H9 (cell line): ENCODE results near the gene FAXC. TPM values are rescaled to one million over a fixed set of nuclear protein-coding genes. Genes with fewer than 3 reads are reported as not detected.

Experiments
- DNase-seq: peaks from one replicate; pipeline ENCODE4 v3.0.0-alpha.2; 2017
- H2AFZ ChIP-seq: one replicate; pipeline ENCODE4 v1.6.1; 2013; ENCODE audit warnings: mild to moderate bottlenecking, low read length, control low read depth, moderate library complexity
- H2AK5ac ChIP-seq: 2 replicates; pipeline ENCODE4 v1.6.1; 2013; ENCODE audit warnings: low read length, control low read depth, mixed read lengths; ENCODE audit not compliant: insufficient read length
- H2BK120ac ChIP-seq: one replicate; pipeline ENCODE4 v1.6.1; 2013; ENCODE audit warnings: low read depth, mild to moderate bottlenecking, low read length, control low read depth, inconsistent platforms; ENCODE audit not compliant: poor library complexity, severe bottlenecking
- H2BK12ac ChIP-seq: 2 replicates; pipeline ENCODE4 v1.6.1; 2013; ENCODE audit warnings: low read length, control low read depth, mixed read lengths, low read depth; ENCODE audit not compliant: insufficient read length
- H2BK15ac ChIP-seq: 2 replicates; pipeline ENCODE4 v1.6.1; 2013; ENCODE audit warnings: low read depth, low read length, control low read depth
- H2BK20ac ChIP-seq: one replicate; pipeline ENCODE4 v1.6.1; 2013; ENCODE audit warnings: low read depth, mild to moderate bottlenecking, low read length, control low read depth, inconsistent platforms; ENCODE audit not compliant: poor library complexity, severe bottlenecking
- H2BK5ac ChIP-seq: 2 replicates; pipeline ENCODE4 v1.6.1; 2013; ENCODE audit warnings: low read length, control low read depth, mixed read lengths; ENCODE audit not compliant: insufficient read length
- H3K14ac ChIP-seq: 2 replicates; pipeline ENCODE4 v1.6.1; 2013; ENCODE audit warnings: low read length, control low read depth; ENCODE audit not compliant: insufficient read depth
- H3K18ac ChIP-seq: 2 replicates; pipeline ENCODE4 v1.6.1; 2013; ENCODE audit warnings: low read depth, mild to moderate bottlenecking, mixed read lengths, low read length, control low read depth; ENCODE audit not compliant: insufficient read length
- H3K23ac ChIP-seq: 2 replicates; pipeline ENCODE4 v1.6.1; 2013; ENCODE audit warnings: low read length, control low read depth, mixed read lengths, low read depth; ENCODE audit not compliant: insufficient read length
- H3K23me2 ChIP-seq: 2 replicates; pipeline ENCODE4 v1.6.1; 2013; ENCODE audit warnings: low read depth, mild to moderate bottlenecking, mixed read lengths, low read length, control low read depth; ENCODE audit not compliant: insufficient read length, poor library complexity, severe bottlenecking
- H3K27ac ChIP-seq: 2 replicates; pipeline ENCODE4 v1.5.1; 2013; ENCODE audit warnings: low read length, control low read depth, mixed read lengths, low read depth; ENCODE audit not compliant: insufficient read length
- H3K27me3 ChIP-seq: 2 replicates; pipeline ENCODE4 v1.6.1; 2013; ENCODE audit warnings: low read length, control low read depth, inconsistent platforms; ENCODE audit not compliant: insufficient read depth
- H3K4ac ChIP-seq: 2 replicates; pipeline ENCODE4 v1.6.1; 2013; ENCODE audit warnings: low read depth, mild to moderate bottlenecking, control low read depth, inconsistent platforms, low read length, moderate library complexity
- H3K4me1 ChIP-seq: 2 replicates; pipeline ENCODE4 v1.6.1; 2013; ENCODE audit warnings: low read length, control low read depth, inconsistent platforms; ENCODE audit not compliant: insufficient read depth
- H3K4me2 ChIP-seq: 2 replicates; pipeline ENCODE4 v1.6.1; 2013; ENCODE audit warnings: low read length, control low read depth, mixed read lengths; ENCODE audit not compliant: insufficient read length, insufficient read depth
- H3K56ac ChIP-seq: 2 replicates; pipeline ENCODE4 v1.6.1; 2013; ENCODE audit warnings: low read depth, mild to moderate bottlenecking, mixed read lengths, low read length, control low read depth; ENCODE audit not compliant: insufficient read length
- H3K79me1 ChIP-seq: 2 replicates; pipeline ENCODE4 v1.6.1; 2013; ENCODE audit warnings: low read depth, mild to moderate bottlenecking, moderate library complexity, low read length, control low read depth, inconsistent platforms; ENCODE audit not compliant: insufficient read depth, poor library complexity, severe bottlenecking
- H3K79me2 ChIP-seq: 2 replicates; pipeline ENCODE4 v1.6.1; 2013; ENCODE audit warnings: low read length, control low read depth, inconsistent platforms; ENCODE audit not compliant: insufficient read depth
- H3K9ac ChIP-seq: 2 replicates; pipeline ENCODE4 v1.6.1; 2013; ENCODE audit warnings: low read length, control low read depth, mixed read lengths; ENCODE audit not compliant: insufficient read length; ENCODE audit errors: extremely low read depth
- H3K9me3 ChIP-seq: one replicate; pipeline ENCODE4 v1.6.1; 2013; ENCODE audit warnings: low read depth, low read length, inconsistent platforms; ENCODE audit not compliant: control insufficient read depth
- H3T11ph ChIP-seq: one replicate; pipeline ENCODE4 v1.6.1; 2013; ENCODE audit warnings: mild to moderate bottlenecking, low read length, control low read depth, inconsistent platforms
- H4K20me1 ChIP-seq: one replicate; pipeline ENCODE4 v1.6.1; 2013; ENCODE audit not compliant: control insufficient read depth, insufficient read length, insufficient read depth
- H4K5ac ChIP-seq: 2 replicates; pipeline ENCODE4 v1.6.1; 2013; ENCODE audit warnings: low read depth, mild to moderate bottlenecking, mixed read lengths, low read length, control low read depth; ENCODE audit not compliant: insufficient read length
- H4K8ac ChIP-seq: replicated peaks from 2 replicates; pipeline ENCODE4 v1.6.1; 2013; ENCODE audit warnings: low read length, control low read depth, mixed read lengths, low read depth; ENCODE audit not compliant: insufficient read length
- H4K91ac ChIP-seq: 2 replicates; pipeline ENCODE4 v1.6.1; 2013; ENCODE audit warnings: low read depth, mild to moderate bottlenecking, moderate library complexity, mixed read lengths, low read length, control low read depth; ENCODE audit not compliant: insufficient read length
- H3K27ac Mint-ChIP-seq, 3 experiments: 2 replicates in 2 of 3; 3 replicates in 1 of 3; pipeline ENCODE4 v1.8.0; 2020 to 2021; ENCODE audit warnings: mixed read lengths in 3 of 3, mild to moderate bottlenecking in 1 of 3, moderate library complexity in 1 of 3
- H3K27me3 Mint-ChIP-seq: 2 replicates; pipeline ENCODE4 v1.8.0; 2021; ENCODE audit warnings: low read depth, mild to moderate bottlenecking, moderate library complexity, mixed read lengths
- H3K36me3 Mint-ChIP-seq, 3 experiments: 2 replicates in 2 of 3; 3 replicates in 1 of 3; pipeline ENCODE4 v1.8.0; 2020 to 2021; ENCODE audit warnings: low read depth in 3 of 3, mixed read lengths in 3 of 3; ENCODE audit not compliant: insufficient read depth in 1 of 3
- H3K4me1 Mint-ChIP-seq, 2 experiments: 2 replicates each; pipeline ENCODE4 v1.8.0; 2020; ENCODE audit warnings: mixed read lengths in 2 of 2
- H3K4me3 Mint-ChIP-seq, 2 experiments: 2 replicates in 1 of 2; 3 replicates in 1 of 2; pipeline ENCODE4 v1.8.0; 2020 to 2021; ENCODE audit warnings: mild to moderate bottlenecking in 2 of 2, mixed read lengths in 2 of 2, moderate library complexity in 1 of 2
- H3K9me3 Mint-ChIP-seq, 2 experiments: 2 replicates in 1 of 2; 3 replicates in 1 of 2; pipeline ENCODE4 v1.8.0; 2020; ENCODE audit warnings: mild to moderate bottlenecking in 2 of 2, mixed read lengths in 2 of 2, moderate library complexity in 1 of 2
- CTCF ChIP-seq: fragments of 200-600 bp; sonication (generic); conservative IDR thresholded peaks from 3 replicates; pipeline ENCODE4 v1.8.0; 2021; ENCODE audit warnings: antibody characterized with exemption, mild to moderate bottlenecking
- WGBS: extraction: QIAGEN DNeasy Blood & Tissue Kit; methylation state at CpG from one replicate; pipeline ENCODE4 v1.1.7; 2013; ENCODE audit warnings: missing lambda C conversion rate, low lambda C conversion rate, mixed read lengths; ENCODE audit not compliant: insufficient read length; ENCODE audit errors: extremely low coverage; 5-methylcytosine and 5-hydroxymethylcytosine counted together
- total RNA-seq: library from RNA; stranded (reverse); gene quantifications from 2 replicates; pipeline ENCODE4 v1.2.1, GENCODE V29; 2021

The FAXC gene
- total RNA-seq, 1 experiment from 2014 or later, result 17.2 TPM

GRCh38 chr6:99246602-99247001, 102.9 kb downstream of the FAXC start:
- Histone ChIP-seq H3K79me2 (no peaks in the 10 kb centered on the region), H3K4me1 (no peaks in the 10 kb centered on the region), H3K4me2 (no peak overlapping the region), H2AK5ac (no peak overlapping the region), H3K18ac (no peak overlapping the region), H2BK15ac (no peak overlapping the region), H2BK120ac (no peak overlapping the region), H2AFZ (no peak overlapping the region), H4K91ac (no peak overlapping the region), H4K5ac (no peak overlapping the region), H3K23me2 (no peaks in the 10 kb centered on the region), H2BK20ac (no peak overlapping the region), H3T11ph (no peak overlapping the region), H3K14ac (no peak overlapping the region), H2BK5ac (no peak overlapping the region), H2BK12ac (no peak overlapping the region), H3K4ac (no peak overlapping the region), H3K79me1 (no peaks in the 10 kb centered on the region), H3K56ac (no peak overlapping the region), H3K9me3 (no peaks in the 10 kb centered on the region), H4K8ac (no peak overlapping the region), H3K9ac (no peak overlapping the region), H3K27ac (no peak overlapping the region), H4K20me1 (no peaks in the 10 kb centered on the region), H3K23ac (no peak overlapping the region), H3K27me3 (no peaks in the 10 kb centered on the region)
- WGBS, result no CpG with 5 or more reads among the region's 1 CpG
- Mint-ChIP-seq H3K36me3 (no peaks in the 10 kb centered on the region), H3K4me3 (no peak overlapping the region), H3K27me3 (peaks cover 7% of the 10 kb centered on the region), H3K27ac (no peak overlapping the region), H3K9me3 (no peaks in the 10 kb centered on the region), H3K4me1 (peaks cover 3 to 4% of the 10 kb centered on the region in 2 experiments; a peak in 3 of 4 replicates)
- no peak for TF ChIP-seq CTCF
- DNase-seq, result no peak
